Measurements from ENCODE around the gene AMOTL2.

The AMOTL2 gene

DNA sequence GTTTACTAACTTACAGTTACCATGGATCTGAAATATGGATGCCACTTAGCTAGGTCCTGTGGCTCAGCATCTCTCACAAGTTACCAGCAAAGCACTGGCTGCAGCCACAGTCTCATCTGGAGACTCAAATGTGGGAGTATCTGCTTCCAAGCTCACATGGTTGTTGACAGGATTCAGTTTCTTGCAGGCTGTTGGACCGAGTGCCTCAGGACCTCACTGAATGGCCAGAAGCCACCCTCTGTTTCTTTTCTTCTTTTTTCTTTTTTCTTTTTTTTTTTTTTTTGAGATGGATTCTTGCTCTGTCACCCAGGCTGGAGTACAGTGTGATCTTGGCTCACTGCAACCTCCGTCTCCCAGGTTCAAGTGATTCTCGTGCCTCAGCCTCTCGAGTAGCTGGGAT lies 20.1 kb upstream of the AMOTL2 start:
- Histone ChIP-seq H3K27ac (ENCODE audit: low read length) (no peak overlapping the region), H3K4me3 (ENCODE audit: low read length) (no peak overlapping the region), H3K27me3 (ENCODE audit: control insufficient read depth, insufficient read depth, low read length) (no peaks in the 10 kb centered on the region), H3K4me1 (ENCODE audit: control insufficient read depth, insufficient read depth, low read length) (peaks cover 1% of the 10 kb centered on the region; the same call in 1 of the 2 replicates), H3K9me3 (ENCODE audit: control insufficient read depth, insufficient read depth, low read length) (no peaks in the 10 kb centered on the region), H3K36me3 (ENCODE audit: control insufficient read depth, insufficient read depth, low read length) (no peaks in the 10 kb centered on the region)
- no peak for DNase-seq (ENCODE audit: low read depth, low spot score)
- no CpG with 5 or more reads among the region's 4 CpGs for WGBS (ENCODE audit: insufficient coverage, insufficient read length)

DNA sequence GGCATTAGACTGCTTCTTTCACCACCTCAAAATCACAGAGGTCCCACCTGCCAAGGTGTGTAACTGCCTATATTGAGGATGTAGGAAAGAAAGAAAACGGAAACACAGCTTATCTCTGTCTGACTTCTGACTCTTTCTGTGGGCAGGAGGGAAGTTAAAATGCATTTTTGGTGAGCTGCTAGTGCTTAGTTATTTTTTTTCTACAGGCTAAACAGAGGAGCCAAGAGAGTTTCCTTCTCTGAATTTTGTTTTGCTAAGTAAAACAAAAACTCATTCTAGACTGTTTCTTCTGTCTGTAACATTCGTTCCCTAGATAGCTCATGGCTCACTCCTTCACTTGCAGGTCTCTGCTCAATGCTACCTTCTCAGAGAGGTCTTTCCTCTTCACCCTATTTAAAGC lies 18.8 kb upstream of the AMOTL2 start:
- Histone ChIP-seq H3K4me3 (ENCODE audit: low read length) (no peak overlapping the region), H3K4me1 (ENCODE audit: control insufficient read depth, insufficient read depth, low read length) (peaks cover 4% of the 10 kb centered on the region; the same call in 1 of the 2 replicates), H3K27me3 (ENCODE audit: control insufficient read depth, insufficient read depth, low read length) (no peaks in the 10 kb centered on the region), H3K36me3 (ENCODE audit: control insufficient read depth, insufficient read depth, low read length) (no peaks in the 10 kb centered on the region), H3K27ac (ENCODE audit: low read length) (no peak overlapping the region), H3K9me3 (ENCODE audit: control insufficient read depth, insufficient read depth, low read length) (no peaks in the 10 kb centered on the region)
- no peak for DNase-seq (ENCODE audit: low read depth, low spot score)
- WGBS (ENCODE audit: insufficient coverage, insufficient read length): no CpG with 5 or more reads among the region's 2 CpGs

DNA sequence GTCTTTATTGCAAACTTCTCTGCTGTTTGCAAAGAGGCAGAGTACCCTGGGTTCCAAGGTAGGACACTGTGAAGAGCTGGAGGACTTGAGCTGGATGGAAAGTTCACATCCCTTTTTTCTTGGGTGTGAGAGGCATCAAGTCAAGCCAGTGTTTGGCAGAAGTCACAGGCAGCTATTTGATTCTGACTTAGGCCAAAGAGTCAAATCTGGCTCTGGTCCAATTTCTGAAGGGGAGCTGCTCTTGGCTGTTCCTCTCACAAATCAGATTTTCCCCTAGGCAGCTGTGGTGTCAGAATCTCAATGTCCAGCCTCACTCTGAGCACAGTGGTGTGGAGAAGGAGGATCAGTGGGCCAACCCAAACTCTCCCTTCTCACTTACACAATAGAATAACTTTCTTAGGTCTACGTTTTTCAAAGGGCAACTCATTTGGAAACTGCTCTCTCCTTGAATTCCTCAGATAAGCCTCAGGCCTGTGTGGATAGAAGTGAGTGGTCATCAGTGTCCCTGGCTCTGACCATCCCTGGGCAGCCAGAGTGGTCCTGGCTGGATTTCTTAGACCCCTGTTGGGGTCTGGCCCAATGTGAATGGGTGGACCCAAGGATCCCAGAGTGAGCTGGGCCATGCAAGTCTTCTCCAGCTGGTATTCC lies 18.2 kb upstream of the AMOTL2 start:
- H3K27me3 ChIP-seq (ENCODE audit: control insufficient read depth, insufficient read depth, low read length): no peaks in the 10 kb centered on the region
- peaks cover 4% of the 10 kb centered on the region; the same call in 1 of the 2 replicates for H3K4me1 ChIP-seq (ENCODE audit: control insufficient read depth, insufficient read depth, low read length)
- no peak overlapping the region for H3K4me3 ChIP-seq (ENCODE audit: low read length)
- H3K36me3 ChIP-seq (ENCODE audit: control insufficient read depth, insufficient read depth, low read length): no peaks in the 10 kb centered on the region
- WGBS (ENCODE audit: insufficient coverage, insufficient read length): no CpG with 5 or more reads among the region's 1 CpG
- H3K27ac ChIP-seq (ENCODE audit: low read length): no peak overlapping the region
- no peak for DNase-seq (ENCODE audit: low read depth, low spot score)
- H3K9me3 ChIP-seq (ENCODE audit: control insufficient read depth, insufficient read depth, low read length): no peaks in the 10 kb centered on the region

DNA sequence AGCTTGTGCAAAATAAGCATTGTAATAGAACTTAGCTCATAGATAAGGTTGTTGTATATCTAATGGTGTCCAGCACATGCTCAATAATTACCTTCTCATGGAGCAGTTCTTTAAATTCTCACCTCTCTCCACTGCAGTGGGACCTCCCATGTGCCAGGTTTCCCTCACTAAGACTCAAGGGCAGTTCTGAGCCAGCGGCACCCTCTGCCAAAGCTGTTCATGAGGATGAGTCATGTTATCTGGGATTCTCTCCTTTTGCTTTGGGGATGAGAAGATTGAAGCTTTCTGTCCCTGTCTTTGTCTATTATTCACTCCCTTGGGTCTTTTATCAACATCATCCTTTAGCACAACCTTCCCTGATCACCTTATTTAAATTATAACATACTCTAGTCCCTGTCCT lies 15.6 kb upstream of the AMOTL2 start:
- no peaks in the 10 kb centered on the region for H3K36me3 ChIP-seq (ENCODE audit: control insufficient read depth, insufficient read depth, low read length)
- peaks cover 3% of the 10 kb centered on the region; the same call in 1 of the 2 replicates for H3K4me1 ChIP-seq (ENCODE audit: control insufficient read depth, insufficient read depth, low read length)
- H3K27ac ChIP-seq (ENCODE audit: low read length): no peak overlapping the region
- H3K4me3 ChIP-seq (ENCODE audit: low read length): no peak overlapping the region
- DNase-seq (ENCODE audit: low read depth, low spot score): no peak
- H3K27me3 ChIP-seq (ENCODE audit: control insufficient read depth, insufficient read depth, low read length): no peaks in the 10 kb centered on the region
- WGBS (ENCODE audit: insufficient coverage, insufficient read length): no CpG with 5 or more reads among the region's 1 CpG
- H3K9me3 ChIP-seq (ENCODE audit: control insufficient read depth, insufficient read depth, low read length): no peaks in the 10 kb centered on the region

DNA sequence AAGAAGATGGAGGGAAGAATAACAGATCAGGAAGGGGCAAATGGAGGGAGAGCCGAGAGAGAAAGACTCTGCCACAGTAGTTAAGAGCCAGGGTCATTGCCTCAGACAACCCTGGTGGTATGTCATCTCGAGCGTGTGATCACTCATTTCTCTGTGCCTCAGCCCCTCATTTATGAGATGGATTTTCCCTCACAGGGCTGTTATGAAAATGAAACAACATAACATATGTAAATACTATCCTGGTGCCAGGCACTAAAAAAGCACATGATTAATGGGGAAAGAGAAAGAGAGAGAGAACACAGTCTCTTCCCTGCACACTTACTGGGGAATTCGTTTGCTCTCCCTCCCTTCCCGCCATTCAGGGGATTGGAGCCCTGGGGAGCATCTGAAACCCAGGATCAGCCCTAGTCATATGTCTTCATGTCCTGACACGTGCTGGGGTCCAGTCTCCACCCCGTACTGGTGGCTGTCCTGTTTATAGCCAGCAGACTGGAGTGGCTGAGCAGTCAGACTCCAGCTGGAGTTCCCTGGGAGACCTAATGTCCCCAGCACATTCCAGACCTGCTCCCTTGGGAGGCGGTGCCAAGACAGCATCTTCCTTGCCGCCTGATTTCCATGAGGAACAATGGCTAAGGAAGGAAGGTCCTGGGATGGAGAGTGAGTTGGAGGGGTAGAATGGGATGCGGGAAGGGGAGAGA lies 14.7 kb upstream of the AMOTL2 start:
- WGBS (ENCODE audit: insufficient coverage, insufficient read length): no CpG with 5 or more reads among the region's 10 CpGs

DNA sequence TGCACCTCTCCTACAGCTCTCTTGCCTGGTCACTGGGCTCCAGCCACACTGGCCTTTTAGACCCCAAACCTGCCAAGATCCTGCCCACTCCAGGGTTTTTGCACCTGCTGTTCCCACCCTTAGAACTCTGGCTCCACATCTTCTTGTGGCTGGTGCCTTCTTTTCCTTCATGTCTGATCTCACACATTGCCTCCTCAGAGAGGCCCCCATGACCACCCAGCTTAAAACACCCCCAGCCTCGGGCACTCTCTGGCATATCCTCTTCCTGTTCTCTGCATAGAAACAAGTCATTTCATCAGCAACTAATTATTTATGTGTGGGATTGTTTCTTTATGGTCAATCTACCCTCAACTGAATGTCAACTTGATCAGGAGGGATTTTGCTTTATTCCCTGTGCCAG lies 14.0 kb upstream of the AMOTL2 start:
- Histone ChIP-seq H3K9me3 (ENCODE audit: control insufficient read depth, insufficient read depth, low read length) (no peaks in the 10 kb centered on the region), H3K36me3 (ENCODE audit: control insufficient read depth, insufficient read depth, low read length) (no peaks in the 10 kb centered on the region), H3K4me3 (ENCODE audit: low read length) (no peak overlapping the region), H3K27me3 (ENCODE audit: control insufficient read depth, insufficient read depth, low read length) (no peaks in the 10 kb centered on the region), H3K4me1 (ENCODE audit: control insufficient read depth, insufficient read depth, low read length) (peaks cover 3% of the 10 kb centered on the region; the same call in 1 of the 2 replicates), H3K27ac (ENCODE audit: low read length) (no peak overlapping the region)
- WGBS (ENCODE audit: insufficient coverage, insufficient read length): no CpG with 5 or more reads among the region's 1 CpG
- DNase-seq (ENCODE audit: low read depth, low spot score): no peak

More for the DNA sequence above, 14.7 kb upstream of the AMOTL2 start:
- H3K4me3 ChIP-seq (ENCODE audit: low read length): no peak overlapping the region
- no peak overlapping the region for H3K27ac ChIP-seq (ENCODE audit: low read length)
- H3K27me3 ChIP-seq (ENCODE audit: control insufficient read depth, insufficient read depth, low read length): no peaks in the 10 kb centered on the region
- DNase-seq (ENCODE audit: low read depth, low spot score): no peak
- no peaks in the 10 kb centered on the region for H3K36me3 ChIP-seq (ENCODE audit: control insufficient read depth, insufficient read depth, low read length)
- H3K4me1 ChIP-seq (ENCODE audit: control insufficient read depth, insufficient read depth, low read length): peaks cover 3% of the 10 kb centered on the region; the same call in 1 of the 2 replicates
- no peaks in the 10 kb centered on the region for H3K9me3 ChIP-seq (ENCODE audit: control insufficient read depth, insufficient read depth, low read length)

DNA sequence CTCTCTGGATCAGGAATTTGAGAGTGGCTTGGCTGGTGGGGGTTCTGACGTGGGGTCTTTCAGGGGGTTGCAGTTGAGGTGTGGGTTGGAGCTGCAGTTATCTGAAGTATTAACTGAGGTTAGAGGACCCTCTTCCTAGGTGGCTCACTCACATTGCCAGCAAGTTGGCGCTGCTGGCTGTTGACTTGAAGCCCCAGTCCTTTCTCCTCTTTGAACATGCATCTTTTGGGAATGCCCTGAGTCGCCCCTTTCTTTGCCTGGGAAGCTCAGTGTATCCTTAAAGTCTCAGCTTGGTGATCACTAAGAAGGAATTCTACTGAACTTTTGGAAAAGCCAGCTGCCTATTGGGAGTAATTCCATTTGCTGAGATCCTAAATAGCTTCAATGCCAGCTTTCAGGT lies 13.0 kb upstream of the AMOTL2 start:
- Histone ChIP-seq H3K36me3 (ENCODE audit: control insufficient read depth, insufficient read depth, low read length) (no peaks in the 10 kb centered on the region), H3K27ac (ENCODE audit: low read length) (no peak overlapping the region), H3K27me3 (ENCODE audit: control insufficient read depth, insufficient read depth, low read length) (no peaks in the 10 kb centered on the region), H3K9me3 (ENCODE audit: control insufficient read depth, insufficient read depth, low read length) (no peaks in the 10 kb centered on the region), H3K4me3 (ENCODE audit: low read length) (no peak overlapping the region), H3K4me1 (ENCODE audit: control insufficient read depth, insufficient read depth, low read length) (peaks cover 3% of the 10 kb centered on the region; the same call in 1 of the 2 replicates)
- WGBS (ENCODE audit: insufficient coverage, insufficient read length): no CpG with 5 or more reads among the region's 3 CpGs
- no peak for DNase-seq (ENCODE audit: low read depth, low spot score)

DNA sequence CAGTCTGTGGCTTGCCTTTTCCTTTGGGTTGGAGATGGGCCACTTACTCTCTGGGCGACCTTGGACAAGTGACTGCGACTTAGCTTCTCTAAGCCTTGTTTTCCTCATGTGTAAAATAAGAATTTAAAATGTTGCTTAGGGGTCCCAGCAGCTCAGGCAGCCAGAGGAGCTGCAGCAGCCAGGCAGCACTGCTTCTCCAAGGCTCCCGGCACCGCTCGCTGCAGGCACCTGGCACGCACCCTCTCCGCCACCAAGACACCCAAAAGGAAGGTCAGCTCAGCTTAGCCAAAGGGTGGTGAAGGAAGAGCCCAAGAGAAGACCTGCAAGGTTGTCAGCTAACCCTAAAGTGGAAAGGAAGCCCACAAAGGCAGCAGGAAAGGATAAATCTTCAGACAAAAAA lies 10.7 kb upstream of the AMOTL2 start:
- Histone ChIP-seq H3K9me3 (ENCODE audit: control insufficient read depth, insufficient read depth, low read length) (no peaks in the 10 kb centered on the region), H3K36me3 (ENCODE audit: control insufficient read depth, insufficient read depth, low read length) (no peaks in the 10 kb centered on the region), H3K27ac (ENCODE audit: low read length) (no peak overlapping the region), H3K27me3 (ENCODE audit: control insufficient read depth, insufficient read depth, low read length) (no peaks in the 10 kb centered on the region), H3K4me3 (ENCODE audit: low read length) (no peak overlapping the region), H3K4me1 (ENCODE audit: control insufficient read depth, insufficient read depth, low read length) (peaks cover 3% of the 10 kb centered on the region; the same call in 1 of the 2 replicates)
- WGBS (ENCODE audit: insufficient coverage, insufficient read length): no CpG with 5 or more reads among the region's 7 CpGs
- no peak for DNase-seq (ENCODE audit: low read depth, low spot score)

DNA sequence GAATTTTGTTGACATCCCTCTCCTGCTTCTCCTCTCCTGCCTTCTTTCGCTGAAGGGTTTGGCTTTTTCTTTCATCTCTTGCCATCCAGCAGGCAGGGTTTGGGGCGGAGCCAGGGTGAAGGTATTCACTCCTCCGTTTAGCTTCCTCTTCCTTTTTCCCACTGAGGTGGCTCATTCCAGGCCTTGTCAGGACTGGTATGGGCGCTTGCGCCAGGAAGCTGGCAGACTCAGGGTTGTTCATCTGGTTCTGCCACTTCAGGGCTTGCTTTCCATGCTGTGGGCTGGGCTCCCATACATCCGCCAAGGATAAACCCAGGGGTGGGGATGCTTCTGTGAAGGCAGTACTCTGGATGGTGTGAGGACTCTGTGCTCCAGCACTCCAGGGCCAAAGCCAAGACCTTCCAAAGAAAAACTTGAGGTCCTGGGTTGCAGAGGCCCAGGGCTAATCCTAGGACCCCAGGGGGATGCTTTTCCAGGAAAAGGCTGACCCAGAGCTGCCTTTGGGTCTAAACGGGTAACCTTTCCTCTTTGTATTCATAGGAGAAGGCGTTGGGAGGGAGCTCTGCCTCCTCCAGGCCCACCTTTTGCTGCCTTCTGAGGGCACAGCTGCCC lies 7.7 kb upstream of the AMOTL2 start:
- Histone ChIP-seq H3K4me1 (ENCODE audit: control insufficient read depth, insufficient read depth, low read length) (0 out of 2 replicates have a peak, but pooled peaks cover 2% of the 10 kb centered on the region), H3K27ac (ENCODE audit: low read length) (no peak overlapping the region), H3K36me3 (ENCODE audit: control insufficient read depth, insufficient read depth, low read length) (no peaks in the 10 kb centered on the region), H3K9me3 (ENCODE audit: control insufficient read depth, insufficient read depth, low read length) (no peaks in the 10 kb centered on the region), H3K27me3 (ENCODE audit: control insufficient read depth, insufficient read depth, low read length) (no peaks in the 10 kb centered on the region; the same call in 1 of the 2 replicates), H3K4me3 (ENCODE audit: low read length) (no peak overlapping the region)
- no CpG with 5 or more reads among the region's 8 CpGs for WGBS (ENCODE audit: insufficient coverage, insufficient read length)
- DNase-seq (ENCODE audit: low read depth, low spot score): no peak

DNA sequence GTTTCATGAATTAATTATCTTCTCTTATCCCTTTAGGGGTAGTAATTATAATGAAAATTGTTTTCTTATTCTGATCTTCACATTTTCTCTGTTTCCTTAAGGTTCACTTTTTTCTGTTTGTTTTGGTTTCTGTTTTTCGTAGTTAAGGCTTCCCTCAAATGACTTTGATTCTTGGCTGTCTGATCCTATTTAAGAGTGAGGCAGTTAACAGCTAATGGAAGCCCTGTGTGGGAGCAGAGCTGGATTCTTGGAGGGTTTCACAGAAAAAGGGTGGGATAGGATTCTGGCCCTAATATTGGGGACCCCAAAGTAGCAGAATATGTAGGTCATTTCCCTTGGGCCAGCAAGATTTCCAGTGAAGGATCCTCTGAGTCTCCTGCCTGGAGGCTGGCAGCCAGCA lies 6.8 kb upstream of the AMOTL2 start:
- no CpG with 5 or more reads among the region's 1 CpG for WGBS (ENCODE audit: insufficient coverage, insufficient read length)
- H3K27me3 ChIP-seq (ENCODE audit: control insufficient read depth, insufficient read depth, low read length): peaks cover 3% of the 10 kb centered on the region; the same call in 1 of the 2 replicates
- H3K36me3 ChIP-seq (ENCODE audit: control insufficient read depth, insufficient read depth, low read length): no peaks in the 10 kb centered on the region
- no peak overlapping the region for H3K4me3 ChIP-seq (ENCODE audit: low read length)
- H3K9me3 ChIP-seq (ENCODE audit: control insufficient read depth, insufficient read depth, low read length): no peaks in the 10 kb centered on the region
- 0 out of 2 replicates have a peak, but pooled peaks cover 2% of the 10 kb centered on the region for H3K4me1 ChIP-seq (ENCODE audit: control insufficient read depth, insufficient read depth, low read length)
- no peak for DNase-seq (ENCODE audit: low read depth, low spot score)
- no peak overlapping the region for H3K27ac ChIP-seq (ENCODE audit: low read length)

Measured in iPS DF 6.9 (cell line).